Heart right ventricle (tissue), 16 donors: ENCODE results near the gene CHCHD4. TPM values are rescaled to one million over a fixed set of nuclear protein-coding genes. Genes with fewer than 3 reads are reported as not detected.

Experiments used
- ATAC-seq, 8 donors: fragments of 200-7000 bp; cut with Tn5 transposase; one replicate each; pipeline ENCODE4 v1.9.1; 2020; ENCODE audit warnings: mild to moderate bottlenecking in 8 of 8, moderate library complexity in 8 of 8, moderate number of reproducible peaks in 1 of 8
- DNase-seq, 2 donors: peaks; one replicate each; pipeline ENCODE4 v3.0.0-alpha.2; 2020
- H3K27ac ChIP-seq, 10 donors: fragments of 200-600 bp; sonication (generic) in 2 of 10; one replicate each; pipeline versions ENCODE4 v1.5.0 to v1.8.0; 2020 to 2022; ENCODE audit warnings: mild to moderate bottlenecking in 3 of 10
- H3K27me3 ChIP-seq, 7 donors: fragments of 200-600 bp; one replicate each; pipeline ENCODE4 v1.8.0; 2021 to 2022; ENCODE audit warnings: mild to moderate bottlenecking in 2 of 7
- H3K36me3 ChIP-seq, 9 donors: fragments of 200-600 bp; sonication (generic) in 1 of 9; one replicate each; pipeline versions ENCODE4 v1.5.0 to v1.8.0; 2020 to 2022; ENCODE audit warnings: mild to moderate bottlenecking in 2 of 9
- H3K4me1 ChIP-seq, 9 donors: fragments of 200-600 bp; sonication (generic) in 1 of 9; one replicate each; pipeline versions ENCODE4 v1.5.0 to v1.8.0; 2020 to 2022; ENCODE audit warnings: mild to moderate bottlenecking in 4 of 9
- H3K4me3 ChIP-seq, 10 donors: fragments of 200-600 bp; sonication (generic) in 2 of 10; one replicate each; pipeline versions ENCODE4 v1.5.0 to v1.8.0; 2020 to 2022; ENCODE audit warnings: mild to moderate bottlenecking in 7 of 10, moderate library complexity in 2 of 10
- H3K9me3 ChIP-seq, 11 donors: fragments of 200-600 bp in 10 of 11; sonication (generic) in 2 of 11; one replicate each; pipeline versions ENCODE4 v1.5.0 to v1.8.0; 2013 to 2022; ENCODE audit warnings: mild to moderate bottlenecking in 2 of 11, control low read depth in 1 of 11, moderate library complexity in 1 of 11
- WGBS, 2 donors: extraction: QIAGEN DNeasy Blood & Tissue Kit; methylation state at CpG; one replicate each; pipeline ENCODE4 v1.1.7; 2013; ENCODE audit warnings: inconsistent platforms in 1 of 2; 5-methylcytosine and 5-hydroxymethylcytosine counted together
- intact Hi-C, 10 donors: fragments of 100-400 bp; cut with DNase I; formaldehyde crosslinking; loops; one replicate each; pipeline versions ENCODE4 v1.11.1 to v1.14.2; 2022
- polyA plus RNA-seq, 2 donors: library from polyadenylated mRNA; stranded (reverse); fragments of 200-250 nt; gene quantifications; one replicate each; pipeline ENCODE4 v1.2.3, GENCODE V29; 2013
- total RNA-seq, 10 donors: library from RNA; stranded (reverse); fragmentation: NEBNext Ultra II Directional in 3 of 10; extraction: Animal tissue kit (Norgen Biotek cat#: 25700) in 3 of 10; gene quantifications; one replicate each; pipeline versions ENCODE4 v1.2.1 to v1.2.4, GENCODE V29; 2021 to 2023
- TF ChIP-seq, protein P1 (sequence below), 9 donors: fragments of 200-600 bp; sonication (generic) in 2 of 9; IDR thresholded peaks; one replicate each; pipeline versions ENCODE4 v1.5.0 to v1.8.0; 2021 to 2022; ENCODE audit warnings: antibody characterized with exemption in 9 of 9, mild to moderate bottlenecking in 5 of 9, moderate library complexity in 1 of 9
- donor health status: Arrhythmogenic right ventricular cardiomyopathy.
- donor health status: ischemic (EF 13 %, LVEDD 7.1; RV severe dilation, severe dysfunction).
- donor health status: healthy with polysubstance abuse.
- donor health status: DM: no; HTN: yes; CAD: no.
- donor health status: DM: no; HTN: no; CAD: no.
- donor health status: ischemic (EF 25% LVEDD 6.9; RV normal size, moderate dysfunction).
- donor health status: ischemic (EF 25% LVEDD 5.7; RV mildly dilated, moderate dysfunction).
- donor health status: healthy.
- donor health status: DM: yes; HTN: yes; CAD: no.
- donor health status: Ischemic cardiomyopathy.
- donor health status: ischemic (EF 35%, LVEDD 5.7; RV mildly dilated, moderate dysfunction).
- donor health status: nonischemic (EF 11% LVEDD 7.7; RV severe dilation, severe dysfunction).
- donor health status: DM: yes; HTN: yes; CAD: no.
- donor health status: PGD.
- donor health status: ischemic (EF 29% LVEDD 5.4; RV normal size, mild dysfunction).
- donor health status: nonischemic (EF 23%, LVEDD 6.1; RV moderate dilation, normal function).

CHCHD4 gene
- total and polyA plus RNA-seq, 12 donors, result 18.0 to 37.2 (median 26.6) TPM

DNA sequence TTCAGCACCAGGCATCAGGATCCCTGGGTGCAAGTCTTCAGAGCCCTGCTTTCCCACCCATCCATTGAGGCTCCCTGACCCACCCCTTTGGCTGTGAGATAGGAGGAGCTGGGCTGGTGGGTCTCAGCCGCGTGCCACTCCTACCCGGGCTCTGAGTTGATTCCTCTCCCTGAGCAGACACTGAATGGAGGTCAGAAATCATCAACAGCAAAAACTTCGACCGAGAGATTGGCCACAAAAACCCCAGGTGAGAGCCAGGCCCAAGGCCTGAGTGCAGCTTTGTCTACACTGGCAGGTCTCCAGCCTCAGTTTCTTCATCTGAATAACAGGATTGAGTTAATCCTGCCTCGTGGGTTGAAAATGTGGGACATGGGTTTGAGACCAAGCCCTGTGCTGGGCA is 8.0 kb upstream of the CHCHD4 start:
- peaks cover 0 to 14% (median 13%) of the 10 kb centered on the region in 9 donors for H3K4me1 ChIP-seq
- H3K9me3 ChIP-seq, result no peaks in the 10 kb centered on the region
- no peak for ATAC-seq
- 97% methylated on average over 6 of the region's 6 CpGs for WGBS, 2 donors
- H3K4me3 ChIP-seq, result no peak overlapping the region
- DNase-seq, result no peak
- intact Hi-C loops, result no loop called here
- H3K36me3 ChIP-seq, result peaks cover 9 to 100% (median 67%) of the 10 kb centered on the region in 9 donors
- H3K27ac ChIP-seq, result no peak overlapping the region
- H3K27me3 ChIP-seq, result no peaks in the 10 kb centered on the region
- TF ChIP-seq, protein P1, sequence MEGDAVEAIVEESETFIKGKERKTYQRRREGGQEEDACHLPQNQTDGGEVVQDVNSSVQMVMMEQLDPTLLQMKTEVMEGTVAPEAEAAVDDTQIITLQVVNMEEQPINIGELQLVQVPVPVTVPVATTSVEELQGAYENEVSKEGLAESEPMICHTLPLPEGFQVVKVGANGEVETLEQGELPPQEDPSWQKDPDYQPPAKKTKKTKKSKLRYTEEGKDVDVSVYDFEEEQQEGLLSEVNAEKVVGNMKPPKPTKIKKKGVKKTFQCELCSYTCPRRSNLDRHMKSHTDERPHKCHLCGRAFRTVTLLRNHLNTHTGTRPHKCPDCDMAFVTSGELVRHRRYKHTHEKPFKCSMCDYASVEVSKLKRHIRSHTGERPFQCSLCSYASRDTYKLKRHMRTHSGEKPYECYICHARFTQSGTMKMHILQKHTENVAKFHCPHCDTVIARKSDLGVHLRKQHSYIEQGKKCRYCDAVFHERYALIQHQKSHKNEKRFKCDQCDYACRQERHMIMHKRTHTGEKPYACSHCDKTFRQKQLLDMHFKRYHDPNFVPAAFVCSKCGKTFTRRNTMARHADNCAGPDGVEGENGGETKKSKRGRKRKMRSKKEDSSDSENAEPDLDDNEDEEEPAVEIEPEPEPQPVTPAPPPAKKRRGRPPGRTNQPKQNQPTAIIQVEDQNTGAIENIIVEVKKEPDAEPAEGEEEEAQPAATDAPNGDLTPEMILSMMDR (IDR thresholded peaks at IDR 0.05), result no peak

GRCh38 chr3:14132120-14132519 is 7.5 kb upstream of the CHCHD4 start:
- no peak overlapping the region for H3K27ac ChIP-seq
- intact Hi-C loops, result no loop called here
- no peaks in the 10 kb centered on the region for H3K27me3 ChIP-seq
- ATAC-seq (no peak), DNase-seq (no peak)
- TF ChIP-seq, protein P1 (IDR thresholded peaks at IDR 0.05), result no peak
- H3K4me1 ChIP-seq, result peaks cover 0 to 16% (median 13%) of the 10 kb centered on the region in 9 donors
- peaks cover 9 to 100% (median 67%) of the 10 kb centered on the region in 9 donors for H3K36me3 ChIP-seq
- no peaks in the 10 kb centered on the region for H3K9me3 ChIP-seq
- 92 to 96% methylated on average over 8 of the region's 8 CpGs for WGBS, 2 donors
- no peak overlapping the region for H3K4me3 ChIP-seq

DNA sequence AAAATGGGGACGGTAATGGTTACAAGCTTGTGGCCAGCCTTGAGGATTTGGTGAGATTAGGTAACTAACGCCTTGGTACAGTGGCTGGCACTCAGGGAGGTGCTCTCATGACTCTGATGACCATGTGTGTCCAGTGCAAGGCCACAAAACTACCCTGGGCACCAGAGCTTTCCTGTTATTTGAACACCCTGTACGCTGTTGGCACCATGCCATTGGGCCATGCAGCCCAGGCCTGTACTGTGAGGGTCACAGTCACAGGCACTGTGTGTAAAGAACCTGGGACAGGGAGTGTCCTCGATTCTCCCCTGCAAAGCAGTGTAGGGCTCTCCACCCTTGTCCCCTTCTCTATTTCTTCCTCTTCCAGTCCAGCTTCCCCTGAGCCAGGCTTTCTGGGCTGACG is 6.5 kb upstream of the CHCHD4 start:
- WGBS, 2 donors, result 83 to 91% methylated on average over 5 of the region's 5 CpGs
- Histone ChIP-seq H3K4me1 (peaks cover 4 to 19% (median 17%) of the 10 kb centered on the region in 9 donors), H3K36me3 (peaks cover 9 to 91% (median 65%) of the 10 kb centered on the region in 9 donors), H3K27ac (no peak overlapping the region), H3K9me3 (no peaks in the 10 kb centered on the region), H3K27me3 (no peaks in the 10 kb centered on the region), H3K4me3 (no peak overlapping the region)
- ATAC-seq (no peak), DNase-seq (no peak)
- intact Hi-C loops, result no loop called here
- TF ChIP-seq, protein P1 (IDR thresholded peaks at IDR 0.05), result no peak

- Histone ChIP-seq H3K4me1 (peaks cover 4 to 23% (median 21%) of the 10 kb centered on the region in 9 donors), H3K36me3 (peaks cover 9 to 87% (median 61%) of the 10 kb centered on the region in 9 donors), H3K9me3 (no peaks in the 10 kb centered on the region), H3K27ac (no peak overlapping the region), H3K27me3 (no peaks in the 10 kb centered on the region), H3K4me3 (no peak overlapping the region)
- ATAC-seq (no peak), DNase-seq (no peak)
- TF ChIP-seq, protein P1 (IDR thresholded peaks at IDR 0.05), result no peak
- intact Hi-C loops, result no loop called here
- 97% methylated on average over 12 of the region's 12 CpGs for WGBS, 2 donors
These were observed 6.0 kb upstream of the CHCHD4 start for GRCh38 chr3:14130707-14131106.
